KG1 (cell line): ENCODE data around the gene BNC2.

ENCODE experiments used
- DNase-seq: peaks from one replicate; lab custom pipeline; 2025; lab: John Stamatoyannopoulos, UW

Gene BNC2

GRCh38 chr9:16627967-16628366, 242.5 kb downstream of the BNC2 start:
- no peak for DNase-seq

- DNase-seq = no peak
Measured at GRCh38 chr9:16627521-16627920, 242.9 kb downstream of the BNC2 start.

GRCh38 chr9:16626577-16627130, 243.8 kb downstream of the BNC2 start:
- DNase-seq = no peak

GRCh38 chr9:16625811-16626210, 244.7 kb downstream of the BNC2 start:
- no peak for DNase-seq

GRCh38 chr9:16625161-16625631, 245.3 kb downstream of the BNC2 start:
- no peak for DNase-seq

- no peak for DNase-seq
Measured at GRCh38 chr9:16624744-16625117, 245.7 kb downstream of the BNC2 start.

GRCh38 chr9:16623989-16624743, 246.3 kb downstream of the BNC2 start:
- DNase-seq = no peak

GRCh38 chr9:16622541-16622940, 247.9 kb downstream of the BNC2 start:
- no peak for DNase-seq

- DNase-seq = no peak
Measured at GRCh38 chr9:16619914-16620520, 250.5 kb downstream of the BNC2 start.

GRCh38 chr9:16619402-16619801, 251.1 kb downstream of the BNC2 start:
- no peak for DNase-seq

- no peak for DNase-seq
Measured at GRCh38 chr9:16618524-16618923, 251.9 kb downstream of the BNC2 start.

- DNase-seq = no peak
Measured at GRCh38 chr9:16616686-16617085, 253.8 kb downstream of the BNC2 start.

GRCh38 chr9:16615451-16615850, 255.0 kb downstream of the BNC2 start:
- no peak for DNase-seq

- no peak for DNase-seq
Measured at GRCh38 chr9:16613605-16614004, 256.9 kb downstream of the BNC2 start.

- DNase-seq = no peak
Measured at GRCh38 chr9:16613051-16613450, 257.4 kb downstream of the BNC2 start.

GRCh38 chr9:16612627-16613026, 257.8 kb downstream of the BNC2 start:
- DNase-seq = no peak

- DNase-seq = no peak
Measured at GRCh38 chr9:16611983-16612382, 258.5 kb downstream of the BNC2 start.

GRCh38 chr9:16611001-16611400, 259.5 kb downstream of the BNC2 start:
- DNase-seq = no peak

GRCh38 chr9:16610538-16610937, 259.9 kb downstream of the BNC2 start:
- DNase-seq = no peak

- no peak for DNase-seq
Measured at GRCh38 chr9:16608906-16609305, 261.6 kb downstream of the BNC2 start.

GRCh38 chr9:16602494-16602893, 268.0 kb downstream of the BNC2 start:
- DNase-seq = no peak

- no peak for DNase-seq
Measured at GRCh38 chr9:16601991-16602390, 268.5 kb downstream of the BNC2 start.

GRCh38 chr9:16598316-16598715, 272.2 kb downstream of the BNC2 start:
- no peak for DNase-seq
